NT2/D1 (cell line): ENCODE measurements around the gene GPR157.

Experiments used
- SUZ12 ChIP-seq: IDR thresholded peaks from 2 replicates; pipeline ENCODE4 v1.6.1; 2011; ENCODE audit not compliant: insufficient read length, insufficient read depth; ENCODE audit errors: extremely low read depth
- ZNF274 ChIP-seq: IDR thresholded peaks from 2 replicates; pipeline ENCODE4 v1.6.1; 2011; ENCODE audit warnings: mild to moderate bottlenecking, low read depth, low read length

DNA sequence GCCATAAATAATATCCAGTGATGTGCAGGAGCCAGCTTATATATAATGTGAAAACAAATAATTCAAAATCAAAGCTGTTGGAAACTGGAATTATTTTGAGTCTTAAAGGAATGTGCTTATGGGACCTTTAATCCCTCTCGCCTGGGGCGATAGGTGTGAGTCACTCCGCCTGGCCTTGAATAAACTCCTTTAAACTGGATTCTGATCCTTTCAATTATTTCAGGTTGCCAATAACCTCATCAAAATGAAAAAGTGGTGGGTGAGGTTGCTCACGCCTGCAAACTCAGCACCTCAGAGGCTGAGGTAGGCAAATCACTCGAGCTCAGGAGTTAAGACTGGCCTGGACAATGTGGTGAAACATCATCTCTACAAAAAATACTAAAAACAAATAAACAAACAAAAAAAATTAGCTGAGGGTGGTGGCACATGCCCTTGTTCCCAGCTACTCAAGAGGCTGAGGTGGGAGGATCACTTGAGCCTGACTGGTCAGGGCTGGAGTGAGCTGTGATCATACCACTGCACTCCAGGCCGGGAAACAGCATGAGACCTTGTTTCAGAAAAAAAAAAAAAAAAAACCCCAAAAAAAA, 48.1 kb downstream of the GPR157 start:
- TF ChIP-seq SUZ12, result no peak
- no peak for TF ChIP-seq ZNF274
